Fibroblast of pulmonary artery (primary cell): Measurements from ENCODE around the gene TNS1.

Source experiments
- DNase-seq: peaks from one replicate; pipeline ENCODE4 v3.0.0-alpha.2; 2010; ENCODE audit warnings: low read depth
- H3K4me3 ChIP-seq: replicated peaks from 2 replicates; pipeline ENCODE4 v1.5.1; 2011; ENCODE audit warnings: low read depth, mild to moderate bottlenecking, control low read depth, low read length, moderate library complexity
- CTCF ChIP-seq: IDR thresholded peaks from 2 replicates; pipeline ENCODE4 v1.5.1; 2011; ENCODE audit warnings: mild to moderate bottlenecking, control low read depth, low read length, inconsistent platforms; ENCODE audit errors: missing control alignments

The TNS1 gene

DNA sequence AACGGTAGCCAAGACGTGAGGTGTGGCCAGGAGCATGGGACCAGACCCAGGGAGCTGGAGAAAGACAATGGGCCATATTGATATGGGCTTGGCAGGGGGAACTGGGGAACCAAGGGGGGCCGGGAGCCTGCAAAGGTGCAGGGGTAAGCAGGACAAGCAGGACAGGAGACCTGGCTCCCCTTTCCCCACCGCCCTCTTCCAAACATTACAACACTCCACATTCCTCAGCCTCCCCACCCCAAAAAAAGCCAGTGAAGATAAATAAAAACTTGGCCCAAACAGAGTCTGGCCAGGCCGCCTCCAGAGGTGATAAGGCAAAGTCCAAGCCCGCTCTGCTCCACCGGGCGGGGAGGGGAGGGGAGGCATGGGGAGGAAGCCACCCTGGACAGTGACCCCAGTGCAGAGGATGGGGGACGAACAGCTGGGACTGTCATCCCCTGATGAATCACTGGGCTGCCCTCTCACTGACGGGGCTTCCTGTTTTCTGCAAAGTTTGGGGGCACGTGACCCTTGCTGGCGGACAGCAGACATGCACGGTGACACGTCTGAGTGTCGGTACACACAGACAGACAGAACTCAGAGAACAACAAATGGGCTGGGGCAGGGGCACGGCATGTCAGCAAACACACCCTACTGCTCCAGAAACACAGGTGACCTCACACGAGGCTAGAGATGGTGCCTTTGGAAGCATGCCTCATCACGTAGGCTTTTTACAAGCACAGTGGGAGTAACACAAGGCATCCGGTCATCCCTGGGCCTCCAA lies 100.2 kb downstream of the TNS1 start:
- H3K4me3 ChIP-seq: no peak overlapping the region
- DNase-seq: peak; percentile 87
- TF ChIP-seq CTCF: no peak

DNA sequence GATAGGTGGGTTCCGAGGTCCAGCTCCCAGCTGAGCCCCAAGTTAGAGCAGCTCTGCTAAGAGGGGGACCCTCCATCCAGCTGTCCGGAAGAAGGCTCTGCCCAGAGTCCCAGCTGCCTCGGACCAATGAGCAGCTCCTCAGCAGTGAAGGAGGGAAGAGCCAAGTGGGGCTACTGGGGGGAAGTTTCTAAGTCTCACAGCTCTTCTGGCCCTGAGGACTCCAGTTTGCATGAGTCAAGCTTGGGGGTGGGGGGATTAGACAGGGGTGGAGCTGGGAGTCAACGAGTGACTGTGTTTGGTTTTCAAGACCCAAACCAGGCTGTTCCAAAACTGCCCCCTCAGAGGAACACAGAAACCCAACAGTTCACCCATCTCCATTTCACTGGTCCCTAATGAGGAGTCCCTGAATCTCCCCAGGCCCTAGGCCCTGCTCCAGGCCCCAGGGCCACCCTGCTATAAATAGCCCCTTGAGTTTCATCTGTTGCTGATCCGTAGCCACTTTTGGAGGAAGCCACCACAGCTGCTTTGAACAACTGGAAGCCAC lies 100.9 kb downstream of the TNS1 start:
- no peak overlapping the region for H3K4me3 ChIP-seq
- peak; percentile 79 for DNase-seq
- no peak for TF ChIP-seq CTCF

DNA sequence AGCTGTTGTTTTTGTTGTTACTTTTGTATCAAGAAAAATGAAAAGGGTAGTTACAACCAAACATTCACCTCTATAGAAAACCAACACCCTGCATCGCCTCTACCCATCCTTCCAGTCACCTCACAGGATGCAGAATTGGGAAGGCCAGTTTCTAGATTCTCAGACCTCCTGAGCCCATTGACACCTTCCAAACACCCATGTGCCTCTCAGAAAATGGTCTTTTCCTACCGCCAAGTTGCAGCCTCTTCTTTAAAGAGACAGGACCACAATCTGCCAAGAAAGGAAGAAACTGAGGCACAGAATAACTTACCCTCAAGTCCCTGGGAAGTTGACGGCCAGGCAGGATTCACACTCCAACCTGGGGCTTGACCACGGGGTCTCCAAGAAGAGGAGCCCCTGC lies 101.4 kb downstream of the TNS1 start:
- H3K4me3 ChIP-seq: no peak overlapping the region
- no peak for TF ChIP-seq CTCF
- no peak for DNase-seq

DNA sequence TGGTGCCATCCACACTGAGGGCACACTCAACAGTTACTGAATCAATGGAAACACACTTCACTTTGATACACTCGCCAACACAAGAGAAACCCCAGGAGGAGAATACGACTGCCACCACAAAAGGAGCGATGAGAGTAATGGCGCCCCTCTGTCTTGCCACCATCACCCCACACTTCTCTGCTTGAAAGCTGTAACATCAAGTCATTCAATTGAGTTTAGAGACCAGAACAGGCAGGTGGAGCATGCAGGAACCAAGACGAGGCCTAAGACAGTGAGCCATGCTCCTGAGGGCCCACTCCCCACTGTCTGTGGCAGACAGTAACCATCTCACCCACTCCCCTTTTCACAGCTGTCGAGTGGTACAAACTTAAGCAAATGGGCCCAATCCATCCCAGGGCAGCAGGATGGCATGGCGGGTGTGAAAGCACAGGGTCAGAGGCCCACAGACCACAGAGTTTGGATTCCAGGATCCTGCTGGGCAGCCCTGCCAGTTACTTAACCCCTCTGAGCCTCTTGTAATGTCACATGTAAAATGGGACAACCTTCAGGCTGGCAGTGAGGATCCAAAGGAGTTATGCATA lies 101.9 kb downstream of the TNS1 start:
- no peak for DNase-seq
- no peak overlapping the region for H3K4me3 ChIP-seq
- no peak for TF ChIP-seq CTCF

GRCh38 chr2:217900010-217900779 lies 102.6 kb downstream of the TNS1 start:
- TF ChIP-seq CTCF: no peak
- no peak for DNase-seq
- H3K4me3 ChIP-seq: no peak overlapping the region

- TF ChIP-seq CTCF: peak; percentile 89
- H3K4me3 ChIP-seq: no peak overlapping the region
- DNase-seq: peak; percentile 89
Observed at GRCh38 chr2:217899231-217900009, 103.4 kb downstream of the TNS1 start.
